Memory B cell (primary cell): ENCODE data around the gene ATAT1.
"Not testable (repeated sequence)": the region's sequence is repeated elsewhere in the genome, so short reads cannot be mapped to it uniquely, and the experiment has no call there.

ENCODE experiments used
- ATAC-seq: fragments of 150-1000 bp; cut with Tn5 transposase; 2 replicates; pipeline ENCODE4 v1.10.0; 2021; ENCODE audit warnings: low read depth, mild to moderate bottlenecking, moderate library complexity
- DNase-seq, 2 donors: peaks; one replicate each; pipeline ENCODE4 v3.0.0; 2022; ENCODE audit warnings: low spot score in 2 of 2
- H3K27ac Mint-ChIP-seq: one replicate; pipeline ENCODE4 v1.8.0; 2022; ENCODE audit warnings: mild to moderate bottlenecking, moderate library complexity, mixed read lengths
- H3K27me3 Mint-ChIP-seq: one replicate; pipeline ENCODE4 v1.8.0; 2022; ENCODE audit warnings: mixed read lengths
- H3K36me3 Mint-ChIP-seq: one replicate; pipeline ENCODE4 v1.8.0; 2022; ENCODE audit warnings: mild to moderate bottlenecking, mixed read lengths
- H3K4me1 Mint-ChIP-seq: one replicate; pipeline ENCODE4 v1.8.0; 2022; ENCODE audit warnings: mixed read lengths
- H3K4me3 Mint-ChIP-seq: one replicate; pipeline ENCODE4 v1.8.0; 2022; ENCODE audit warnings: mild to moderate bottlenecking, moderate library complexity, mixed read lengths
- H3K9me3 Mint-ChIP-seq: one replicate; pipeline ENCODE4 v1.8.0; 2022; ENCODE audit warnings: mixed read lengths

ATAT1 gene

DNA sequence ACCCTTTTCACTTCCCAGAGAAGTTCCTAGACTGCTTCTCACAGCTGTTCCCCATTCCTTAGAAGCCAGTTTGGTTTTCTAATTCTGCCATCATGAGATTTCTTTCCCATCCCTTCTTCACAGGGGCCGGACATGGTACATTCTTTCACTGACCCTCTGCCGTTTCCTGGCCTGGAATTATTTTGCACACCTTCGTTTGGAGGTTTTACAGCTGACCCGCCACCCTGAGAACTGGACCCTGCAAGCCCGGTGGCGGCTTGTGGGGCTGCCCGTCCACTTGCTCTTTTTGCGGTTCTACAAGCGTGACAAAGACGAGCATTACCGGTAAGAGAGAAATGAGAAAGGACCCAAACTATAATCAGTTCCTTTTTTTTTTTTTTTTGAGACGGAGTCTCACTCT is 24.5 kb downstream of the ATAT1 start:
- H3K27me3 Mint-ChIP-seq: no peaks in the 10 kb centered on the region
- H3K36me3 Mint-ChIP-seq: peaks cover 20% of the 10 kb centered on the region
- DNase-seq (no peak), ATAC-seq (no peak)
- H3K9me3 Mint-ChIP-seq: no peaks in the 10 kb centered on the region
- no peak overlapping the region for H3K4me3 Mint-ChIP-seq
- peak overlapping the region; percentile 67 for H3K27ac Mint-ChIP-seq
- H3K4me1 Mint-ChIP-seq: peaks cover 14% of the 10 kb centered on the region

DNA sequence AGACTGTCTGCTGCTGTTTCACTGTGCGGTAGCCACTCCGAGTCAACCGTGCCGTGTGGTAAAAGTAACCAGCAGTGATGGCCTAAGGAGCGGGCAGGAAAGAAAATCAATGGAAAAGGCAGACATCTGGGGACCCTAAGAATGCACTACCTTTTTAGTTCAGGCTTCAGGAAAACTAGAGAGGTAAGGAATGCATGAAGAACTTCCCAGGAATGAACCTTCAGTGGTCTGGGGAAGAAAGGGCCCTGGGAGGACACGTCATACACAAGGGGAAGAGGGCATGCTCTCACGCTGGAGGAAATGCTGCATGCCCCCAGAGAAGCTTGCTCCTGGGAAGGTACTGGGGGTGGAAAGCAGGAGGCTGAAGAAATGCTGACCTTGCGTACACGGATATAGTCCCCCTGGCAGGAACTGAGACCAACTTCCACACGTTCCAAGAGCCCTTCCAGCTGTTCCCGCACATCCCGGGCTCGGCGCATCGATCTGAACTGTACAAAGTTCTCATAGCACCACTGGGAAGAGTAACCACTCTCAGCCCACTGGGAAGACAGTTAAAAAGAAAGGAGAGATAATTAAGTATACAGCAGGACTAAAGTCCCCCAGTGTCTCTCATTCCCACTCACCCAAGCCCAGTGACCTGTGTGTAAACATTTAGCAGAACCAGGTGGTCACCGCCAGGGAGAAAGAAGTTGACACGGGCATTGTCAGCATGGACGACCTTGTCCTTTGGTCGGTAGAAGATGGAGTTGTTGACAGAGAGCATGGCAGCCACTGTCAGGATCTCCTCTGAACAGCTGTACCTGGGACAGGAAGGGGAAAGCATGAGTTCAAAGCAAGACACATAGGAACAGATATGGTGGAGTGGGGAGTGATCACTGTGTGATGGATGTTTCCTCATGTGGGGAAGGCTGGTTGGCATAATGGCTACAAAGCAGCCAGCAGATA is 28.4 kb downstream of the ATAT1 start:
- Mint-ChIP-seq H3K27ac (peak overlapping the region; percentile 35), H3K4me1 (peaks cover 5% of the 10 kb centered on the region), H3K36me3 (peaks cover 39% of the 10 kb centered on the region), H3K9me3 (no peaks in the 10 kb centered on the region), H3K4me3 (no peak overlapping the region), H3K27me3 (no peaks in the 10 kb centered on the region)
- ATAC-seq: no peak
- DNase-seq: no peak

DNA sequence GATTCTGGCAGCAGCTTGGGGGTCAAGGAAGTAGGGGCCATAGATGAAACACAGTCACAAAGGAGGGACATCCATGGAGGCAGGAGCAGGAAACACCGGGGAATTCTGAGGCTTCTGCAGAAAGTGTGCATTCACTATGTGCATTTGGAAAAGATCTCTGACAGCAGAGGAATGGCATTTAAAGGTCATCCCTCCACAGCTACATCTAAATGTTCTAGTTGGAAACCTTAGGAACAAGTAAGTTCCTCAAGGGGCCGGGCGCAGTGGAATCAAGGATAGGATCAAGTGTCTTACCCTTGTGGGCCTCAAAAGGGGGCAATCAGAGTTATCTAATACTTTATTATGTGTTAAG is 29.0 kb downstream of the ATAT1 start:
- no peaks in the 10 kb centered on the region for H3K9me3 Mint-ChIP-seq

DNA sequence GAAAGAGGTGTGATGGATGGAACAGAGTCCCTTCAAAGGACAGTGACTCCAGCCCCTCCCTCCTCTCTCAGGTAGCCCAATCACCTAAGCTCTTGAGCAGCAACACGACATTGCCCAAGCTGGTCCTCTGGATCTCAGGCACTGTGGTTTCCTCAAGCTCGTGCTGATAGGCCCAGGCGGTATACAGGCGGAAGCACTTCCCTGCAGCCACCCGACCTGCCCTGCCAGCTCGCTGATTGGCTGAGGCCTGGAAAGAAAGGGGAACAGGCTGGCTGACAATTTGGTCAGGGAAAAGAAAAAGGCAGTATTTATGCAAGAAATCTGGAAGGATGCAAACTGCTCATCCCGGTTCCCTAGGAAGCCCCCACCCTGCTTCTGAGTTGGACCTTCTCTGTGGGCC is 29.8 kb downstream of the ATAT1 start:
- DNase-seq (no peak), ATAC-seq (no peak)
- peaks cover 43% of the 10 kb centered on the region for H3K36me3 Mint-ChIP-seq
- no peaks in the 10 kb centered on the region for H3K9me3 Mint-ChIP-seq
- H3K4me1 Mint-ChIP-seq: no peaks in the 10 kb centered on the region
- no peaks in the 10 kb centered on the region for H3K27me3 Mint-ChIP-seq
- H3K4me3 Mint-ChIP-seq: no peak overlapping the region
- H3K27ac Mint-ChIP-seq: no peak overlapping the region

More for the DNA sequence above, 29.0 kb downstream of the ATAT1 start:
- ATAC-seq (no peak), DNase-seq (no peak)
- Mint-ChIP-seq H3K4me1 (peaks cover 5% of the 10 kb centered on the region), H3K27me3 (no peaks in the 10 kb centered on the region), H3K27ac (no peak overlapping the region), H3K36me3 (peaks cover 41% of the 10 kb centered on the region), H3K4me3 (no peak overlapping the region)

DNA sequence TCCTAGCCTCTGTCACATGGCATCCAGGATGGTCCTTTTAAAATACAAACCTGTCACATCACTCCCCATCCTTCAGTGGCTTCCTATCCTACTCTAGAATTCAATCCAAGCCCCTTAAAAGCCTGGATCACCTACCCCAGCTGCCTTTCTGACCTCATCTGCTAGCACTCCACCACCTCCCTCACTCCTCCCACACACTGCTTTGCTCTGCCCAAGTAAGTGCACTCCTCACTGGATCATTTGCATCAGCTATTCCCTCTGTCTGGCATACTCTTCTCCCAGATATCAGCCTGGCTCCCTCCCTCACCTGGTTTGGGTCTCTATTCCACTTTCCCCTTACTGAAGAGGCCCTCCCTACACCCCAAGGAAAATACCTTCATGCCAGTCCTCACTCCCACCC is 30.8 kb downstream of the ATAT1 start:
- Mint-ChIP-seq H3K4me3 (no peak overlapping the region), H3K9me3 (no peaks in the 10 kb centered on the region), H3K27me3 (no peaks in the 10 kb centered on the region), H3K4me1 (no peaks in the 10 kb centered on the region), H3K27ac (peak overlapping the region; percentile 22), H3K36me3 (peaks cover 49% of the 10 kb centered on the region)
- DNase-seq (no peak), ATAC-seq (no peak)

DNA sequence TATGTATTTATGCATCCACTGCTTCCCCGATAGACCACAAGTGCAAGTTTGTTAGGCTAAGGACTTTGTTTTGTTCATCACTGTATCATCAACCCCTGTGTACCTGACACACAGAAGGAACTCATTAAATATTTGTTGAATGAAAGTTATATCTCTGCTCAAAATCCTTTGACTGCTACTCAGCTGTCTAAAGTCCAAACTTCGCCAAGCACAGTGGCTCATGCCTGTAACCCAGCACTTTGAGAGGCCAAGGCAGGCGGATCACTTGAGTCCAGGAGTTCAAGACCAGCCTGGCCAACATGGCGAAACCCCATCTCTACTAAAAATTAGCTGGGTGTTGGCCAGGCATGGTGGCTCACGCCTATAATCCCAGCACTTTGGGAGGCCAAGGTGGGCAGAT is 31.2 kb downstream of the ATAT1 start:
- Mint-ChIP-seq H3K27ac (peak overlapping the region; percentile 22), H3K36me3 (peaks cover 49% of the 10 kb centered on the region)
- not testable (repeated sequence) for H3K4me3 Mint-ChIP-seq, DNase-seq, H3K9me3 Mint-ChIP-seq, H3K27me3 Mint-ChIP-seq, H3K4me1 Mint-ChIP-seq, ATAC-seq

DNA sequence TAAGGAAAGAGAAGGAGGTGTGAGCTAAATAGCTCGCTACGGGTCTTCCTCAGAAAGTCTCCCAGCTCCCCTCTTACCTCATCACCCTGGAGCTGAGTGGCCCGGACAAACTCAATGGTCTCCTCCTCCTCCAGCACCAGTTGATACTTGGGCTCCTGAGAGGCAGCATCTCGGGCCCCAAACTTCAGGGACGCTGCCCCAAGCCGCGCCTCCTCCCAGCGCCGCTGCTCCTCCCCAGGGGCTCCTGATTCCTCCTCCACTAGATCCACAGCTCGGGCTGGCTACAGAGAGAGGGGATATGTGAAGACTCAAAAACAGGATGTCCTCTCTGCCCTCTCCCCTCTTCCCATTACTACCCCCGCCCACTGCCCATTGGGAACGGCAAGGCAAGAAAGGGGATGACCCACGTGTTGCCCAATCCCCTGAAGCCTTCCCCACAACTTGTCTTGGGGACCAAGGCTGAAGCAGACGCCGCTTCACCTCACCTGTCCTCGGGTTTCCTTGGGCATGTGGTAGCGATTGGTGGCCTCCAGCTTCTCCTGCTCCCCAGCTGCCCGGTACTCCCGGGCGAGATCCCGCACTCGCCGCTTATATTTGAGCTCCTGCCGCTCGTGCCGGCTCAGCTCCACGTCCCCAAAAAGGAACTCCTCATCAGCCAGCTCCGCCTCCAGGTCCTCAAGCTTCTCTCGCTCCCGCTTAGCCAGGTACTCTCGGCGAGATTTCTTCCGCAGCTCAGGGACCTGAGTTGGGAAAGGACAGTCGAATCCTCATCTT is 38.5 kb downstream of the ATAT1 start:
- Mint-ChIP-seq H3K27ac (no peak overlapping the region), H3K4me3 (no peak overlapping the region), H3K27me3 (no peaks in the 10 kb centered on the region), H3K9me3 (no peaks in the 10 kb centered on the region), H3K36me3 (peaks cover 29% of the 10 kb centered on the region), H3K4me1 (peaks cover 4% of the 10 kb centered on the region)
- no peak for DNase-seq
- ATAC-seq: no peak

DNA sequence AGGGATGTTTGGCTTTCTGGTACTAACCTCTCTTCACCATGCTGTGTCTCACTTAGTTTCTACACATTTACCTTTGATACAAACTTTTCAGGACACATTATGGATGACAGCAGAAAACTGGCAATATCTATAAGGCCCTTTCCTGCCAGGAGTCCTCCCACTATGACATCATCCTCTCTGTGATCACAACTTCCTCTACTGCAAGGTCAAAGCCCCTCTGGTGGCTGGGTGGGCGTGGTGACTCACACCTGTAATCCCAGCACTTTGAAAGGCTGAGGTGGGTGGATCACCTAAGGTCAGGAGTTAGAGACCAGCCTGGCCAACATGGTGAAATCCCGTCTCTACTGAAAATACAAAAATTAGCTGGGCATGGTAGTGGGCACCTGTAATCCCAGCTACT is 39.6 kb downstream of the ATAT1 start:
- H3K4me1 Mint-ChIP-seq: peaks cover 10% of the 10 kb centered on the region
- ATAC-seq, H3K4me3 Mint-ChIP-seq, H3K27ac Mint-ChIP-seq, H3K27me3 Mint-ChIP-seq, H3K9me3 Mint-ChIP-seq, DNase-seq: not testable (repeated sequence)
- peaks cover 34% of the 10 kb centered on the region for H3K36me3 Mint-ChIP-seq

DNA sequence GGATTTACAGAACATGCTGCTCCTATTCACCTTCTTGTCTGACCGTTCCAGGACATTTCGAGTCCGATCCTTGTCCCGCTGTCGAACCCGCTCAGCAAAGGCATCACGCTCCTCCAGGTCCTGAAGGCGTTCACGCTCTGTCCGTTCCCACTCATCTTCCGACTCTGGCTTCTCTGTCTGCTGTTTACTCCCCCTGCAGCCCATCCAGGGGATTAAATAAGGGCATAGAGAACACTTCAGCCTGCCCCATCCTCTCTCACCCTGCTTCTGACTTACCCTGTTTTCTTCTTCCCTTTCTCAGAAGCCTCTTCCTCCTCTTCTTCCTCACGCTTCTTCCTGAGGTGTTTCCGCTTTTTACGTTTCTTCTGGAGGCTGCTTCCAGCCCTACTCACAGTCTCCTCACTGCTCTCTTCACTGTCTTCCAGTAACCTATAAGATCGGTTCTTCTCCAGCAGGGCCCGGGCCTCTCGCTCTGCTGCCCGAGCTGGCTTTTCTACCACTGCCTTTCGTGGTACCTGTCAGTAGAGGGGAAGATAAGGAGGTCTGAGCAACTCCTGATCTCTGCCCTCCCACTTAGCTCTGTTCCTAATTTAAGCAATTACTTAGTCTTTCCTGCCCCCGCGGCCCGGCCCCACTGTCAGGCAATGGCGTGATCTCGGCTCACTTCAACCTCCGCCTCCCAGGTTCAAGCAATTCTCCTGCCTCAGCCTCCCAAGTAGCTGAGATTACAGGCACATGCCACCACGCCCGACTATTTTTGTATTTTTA is 44.3 kb downstream of the ATAT1 start:
- DNase-seq: no peak
- ATAC-seq: no peak
- H3K36me3 Mint-ChIP-seq: peaks cover 11% of the 10 kb centered on the region
- peak overlapping the region; percentile 28 for H3K4me3 Mint-ChIP-seq
- H3K27ac Mint-ChIP-seq: no peak overlapping the region
- no peaks in the 10 kb centered on the region for H3K27me3 Mint-ChIP-seq
- no peaks in the 10 kb centered on the region for H3K9me3 Mint-ChIP-seq
- peaks cover 15% of the 10 kb centered on the region for H3K4me1 Mint-ChIP-seq

DNA sequence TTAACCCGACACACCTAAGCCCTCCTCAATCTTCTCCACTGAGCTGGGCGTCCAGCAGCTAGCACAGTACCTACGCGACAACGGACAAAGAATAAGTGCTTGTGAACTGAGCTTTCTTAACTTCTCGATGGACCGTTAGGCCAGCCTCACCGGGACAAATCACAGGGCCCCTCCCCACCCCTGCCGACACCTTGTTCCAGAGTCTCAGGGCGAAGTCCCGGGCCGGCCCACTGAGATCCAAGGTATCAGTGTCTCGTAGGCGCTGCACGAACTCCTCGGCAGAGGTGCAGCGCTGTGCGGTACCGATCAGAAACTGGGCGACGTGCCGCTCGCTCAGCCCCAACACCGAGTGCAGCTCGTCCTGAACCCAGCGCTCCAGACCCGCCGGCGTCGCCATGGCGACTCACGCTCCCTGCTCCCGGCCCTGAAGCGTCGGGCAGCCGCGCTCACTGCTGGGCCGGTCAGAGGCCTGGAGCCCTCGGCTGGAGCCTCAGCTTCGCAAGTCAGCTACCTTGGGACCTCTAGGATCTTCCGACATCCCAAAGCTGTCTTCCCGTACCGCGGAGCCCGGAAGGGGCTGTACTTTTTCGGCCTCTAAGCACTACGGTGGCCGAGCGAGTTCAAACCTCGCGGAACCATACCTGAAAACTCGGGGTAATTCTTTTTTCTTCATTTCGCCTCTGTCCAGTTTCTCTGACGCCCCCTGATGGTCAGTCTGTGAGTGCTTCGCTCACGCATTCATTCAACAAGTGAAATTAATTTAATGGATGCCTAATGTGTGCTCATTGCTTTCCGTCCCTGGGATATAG is 46.0 kb downstream of the ATAT1 start, which contains the start of gene DHX16:
DHX16 (minus strand) TSS at position 562 of the 809 bp plus-strand sequence; CDS start at position 397, 165 bp downstream.
- Mint-ChIP-seq H3K27ac (peak within 1 kb of the TSS; percentile 58), H3K4me1 (peaks cover 19% of the 10 kb centered on the region), H3K4me3 (peak within 1 kb of the TSS; percentile 90), H3K9me3 (no peaks in the 10 kb centered on the region), H3K27me3 (no peaks in the 10 kb centered on the region), H3K36me3 (peaks cover 16% of the 10 kb centered on the region)
- ATAC-seq (peak; percentile 85), DNase-seq (peak; percentile 89 to 93)

DNA sequence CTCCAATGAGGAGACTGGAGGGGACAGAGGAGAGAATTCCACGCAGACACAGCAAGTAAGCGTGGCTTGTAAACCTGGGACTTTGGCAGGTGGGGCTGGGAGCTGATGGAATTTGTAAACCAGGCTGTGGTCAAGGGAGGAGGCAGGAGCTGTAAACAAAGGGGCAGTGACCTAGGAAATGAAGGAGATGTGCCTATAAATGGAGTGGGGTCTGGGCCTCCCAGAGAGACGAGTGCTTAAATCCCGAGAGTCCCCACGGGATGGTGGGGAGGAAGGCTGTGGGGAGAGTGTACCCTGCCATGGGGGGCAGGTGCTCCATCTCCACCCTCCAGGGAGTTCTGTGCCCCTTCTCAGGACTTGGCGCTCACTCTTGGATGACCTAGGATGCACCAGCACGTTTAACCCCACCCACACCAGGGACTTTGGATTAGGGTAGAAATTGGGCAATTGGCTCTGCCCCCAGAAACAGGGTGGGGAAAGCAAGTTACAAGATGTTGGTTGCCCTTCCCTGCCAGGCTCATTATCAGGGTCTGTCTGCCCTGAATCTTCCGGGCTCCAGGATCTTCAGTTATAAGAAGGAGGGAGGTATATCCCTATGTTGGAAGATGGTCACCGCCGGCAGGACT is 50.1 kb downstream of the ATAT1 start:
- peaks cover 19% of the 10 kb centered on the region for H3K36me3 Mint-ChIP-seq
- ATAC-seq (no peak), DNase-seq (no peak)
- H3K27me3 Mint-ChIP-seq: no peaks in the 10 kb centered on the region
- H3K27ac Mint-ChIP-seq: peak overlapping the region; percentile 59
- no peaks in the 10 kb centered on the region for H3K9me3 Mint-ChIP-seq
- H3K4me1 Mint-ChIP-seq: peaks cover 32% of the 10 kb centered on the region
- no peak overlapping the region for H3K4me3 Mint-ChIP-seq

DNA sequence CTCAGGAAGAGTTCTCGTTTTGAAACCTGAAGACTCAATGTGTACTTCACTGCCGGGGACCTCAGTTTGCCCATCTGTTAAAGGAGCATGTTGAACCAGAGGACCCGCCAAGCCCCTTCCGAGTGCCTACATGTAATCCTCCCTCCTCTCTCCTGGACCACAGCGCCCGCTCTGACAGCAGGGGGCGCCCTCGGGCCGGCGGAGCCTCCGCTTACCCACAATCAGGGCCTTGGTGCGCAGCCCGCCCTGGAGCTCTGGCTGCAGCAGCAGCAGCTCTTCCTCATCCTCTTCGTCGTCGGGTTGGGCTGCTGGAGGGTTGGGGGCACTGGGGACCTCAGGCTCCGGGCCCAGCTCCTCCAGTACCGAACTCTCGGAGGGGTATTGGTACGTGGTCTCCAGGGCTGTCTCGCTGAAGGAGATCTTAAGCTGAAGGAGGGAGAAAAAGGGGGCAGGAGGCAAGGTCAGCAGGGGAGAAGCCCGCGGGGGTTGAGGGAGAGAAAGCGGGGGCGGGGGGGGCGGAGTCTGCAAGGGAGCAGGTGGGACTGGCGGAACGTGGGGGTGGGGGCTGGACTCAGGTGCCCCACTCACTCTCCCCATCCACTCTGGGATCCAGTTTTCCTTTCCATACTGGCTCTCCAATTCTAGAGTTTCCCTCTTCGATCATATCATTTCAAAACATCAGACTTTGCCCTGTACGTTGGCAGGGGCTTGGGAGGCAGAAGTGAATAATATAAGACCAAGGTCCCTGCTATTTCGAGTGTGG is 52.5 kb downstream of the ATAT1 start:
- Mint-ChIP-seq H3K9me3 (no peaks in the 10 kb centered on the region), H3K36me3 (peaks cover 35% of the 10 kb centered on the region), H3K4me1 (peaks cover 40% of the 10 kb centered on the region), H3K27ac (peak overlapping the region; percentile 64), H3K27me3 (no peaks in the 10 kb centered on the region), H3K4me3 (peak overlapping the region; percentile 98)
- peak; percentile 53 for ATAC-seq
- peak; percentile 95 to 98 for DNase-seq
